Measurements from ENCODE around the gene HOXC10. TPM values are rescaled to one million over a fixed set of nuclear protein-coding genes. Genes with fewer than 3 reads are reported as not detected.

The HOXC10 gene
- total RNA-seq, 4 donors from 2014 or later = 7.6 to 20.9 (median 12.0) TPM

DNA sequence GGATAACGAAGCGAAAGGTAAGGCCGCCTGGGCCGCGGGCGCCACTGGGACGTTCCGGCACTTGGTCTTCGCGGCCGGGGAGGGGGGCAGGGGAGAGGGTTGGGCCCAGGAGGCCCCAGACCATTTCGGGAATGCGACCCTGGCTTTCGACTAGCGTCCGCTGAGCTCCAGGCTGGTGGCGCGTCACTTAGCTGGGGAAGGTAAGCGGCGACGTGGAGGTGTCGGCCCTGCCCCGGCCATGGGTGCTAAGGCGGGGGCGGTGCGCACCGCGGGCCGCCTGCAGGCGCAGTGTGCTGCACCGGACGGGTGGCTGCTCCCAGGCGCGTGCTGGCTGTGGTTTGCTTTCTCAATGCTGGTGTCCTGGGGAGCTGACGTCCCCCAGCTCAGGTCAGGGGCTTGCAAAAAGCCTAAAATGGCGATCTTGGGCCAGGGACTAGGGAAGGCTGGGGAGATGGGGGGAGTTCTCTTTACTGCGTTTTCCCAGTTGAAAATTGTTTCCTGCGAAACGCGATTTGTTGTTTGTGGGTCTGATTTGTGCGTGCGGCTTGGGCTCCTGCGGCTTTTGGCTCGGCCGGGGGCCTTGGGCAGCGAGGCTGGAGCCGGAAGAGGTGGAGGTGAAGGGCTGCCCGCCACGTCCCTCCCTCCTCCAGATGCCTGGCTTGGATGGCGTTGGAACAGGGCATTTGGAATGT lies 1.2 kb downstream of the HOXC10 start:
- TF ChIP-seq, protein P1, sequence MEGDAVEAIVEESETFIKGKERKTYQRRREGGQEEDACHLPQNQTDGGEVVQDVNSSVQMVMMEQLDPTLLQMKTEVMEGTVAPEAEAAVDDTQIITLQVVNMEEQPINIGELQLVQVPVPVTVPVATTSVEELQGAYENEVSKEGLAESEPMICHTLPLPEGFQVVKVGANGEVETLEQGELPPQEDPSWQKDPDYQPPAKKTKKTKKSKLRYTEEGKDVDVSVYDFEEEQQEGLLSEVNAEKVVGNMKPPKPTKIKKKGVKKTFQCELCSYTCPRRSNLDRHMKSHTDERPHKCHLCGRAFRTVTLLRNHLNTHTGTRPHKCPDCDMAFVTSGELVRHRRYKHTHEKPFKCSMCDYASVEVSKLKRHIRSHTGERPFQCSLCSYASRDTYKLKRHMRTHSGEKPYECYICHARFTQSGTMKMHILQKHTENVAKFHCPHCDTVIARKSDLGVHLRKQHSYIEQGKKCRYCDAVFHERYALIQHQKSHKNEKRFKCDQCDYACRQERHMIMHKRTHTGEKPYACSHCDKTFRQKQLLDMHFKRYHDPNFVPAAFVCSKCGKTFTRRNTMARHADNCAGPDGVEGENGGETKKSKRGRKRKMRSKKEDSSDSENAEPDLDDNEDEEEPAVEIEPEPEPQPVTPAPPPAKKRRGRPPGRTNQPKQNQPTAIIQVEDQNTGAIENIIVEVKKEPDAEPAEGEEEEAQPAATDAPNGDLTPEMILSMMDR (IDR thresholded peaks at IDR 0.05; ENCODE audit: low read depth) = no peak

DNA sequence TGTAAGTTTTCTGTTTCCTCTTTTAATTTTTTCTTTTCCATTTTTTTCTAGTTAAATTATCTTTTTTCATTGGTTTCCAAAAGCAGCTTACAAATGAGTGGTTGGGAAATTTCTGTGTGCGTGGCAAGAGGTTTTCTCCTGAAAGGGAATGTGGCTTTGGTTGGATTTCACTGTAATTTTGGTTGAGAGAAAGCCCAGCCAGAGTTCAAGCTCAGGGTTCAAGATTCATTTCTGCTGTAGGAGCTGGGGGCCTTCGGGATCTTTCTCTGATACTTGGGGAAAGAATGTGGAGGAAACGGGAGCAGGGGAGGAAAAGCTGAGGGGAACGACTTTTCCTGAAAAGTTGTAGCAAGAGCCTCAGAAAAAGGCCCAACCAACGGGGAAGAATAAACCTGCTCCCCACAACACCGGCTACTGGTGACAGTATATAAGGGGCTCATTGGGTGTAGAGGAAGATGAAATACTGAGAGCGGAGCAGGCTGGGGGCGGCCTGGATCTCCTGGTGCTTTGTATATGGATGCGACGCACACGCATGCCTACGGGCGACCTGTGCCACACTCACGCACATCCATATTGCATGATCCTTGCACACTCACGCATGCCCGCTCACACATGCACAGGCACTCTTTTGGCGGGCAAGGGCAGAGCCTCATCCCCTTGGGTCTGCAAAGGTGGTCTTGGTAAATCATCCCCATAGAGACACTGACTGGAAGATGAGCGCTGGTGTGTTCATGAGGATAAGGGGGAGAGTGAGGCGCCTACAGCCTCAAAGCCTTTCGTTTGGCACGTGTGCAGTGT lies 1.9 kb downstream of the HOXC10 start:
- TF ChIP-seq, protein P1 (IDR thresholded peaks at IDR 0.05; ENCODE audit: low read depth) = no peak

DNA sequence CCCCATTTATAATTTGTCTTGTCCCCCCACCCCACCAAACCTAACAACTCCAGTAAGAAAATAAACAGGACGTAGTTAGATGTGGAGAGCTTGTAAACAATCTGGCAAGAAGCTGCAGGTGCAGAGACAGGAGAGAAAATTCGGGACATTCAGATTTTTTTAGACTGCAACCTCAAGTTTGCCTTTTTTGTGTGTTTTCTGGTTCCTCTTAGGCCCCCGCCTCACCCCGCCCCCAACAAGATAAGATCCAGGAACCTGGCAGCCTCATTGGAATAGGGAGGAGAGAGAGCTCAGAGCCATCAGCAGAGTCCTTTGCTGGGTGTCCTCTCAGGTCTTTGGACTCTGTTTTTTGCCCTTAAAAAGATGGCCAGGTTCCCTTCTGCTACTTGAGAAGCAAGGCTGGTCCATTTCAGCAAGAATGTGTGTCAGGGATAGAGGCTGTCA lies 2.9 kb downstream of the HOXC10 start:
- TF ChIP-seq, protein P1 (IDR thresholded peaks at IDR 0.05; ENCODE audit: low read depth) = no peak

DNA sequence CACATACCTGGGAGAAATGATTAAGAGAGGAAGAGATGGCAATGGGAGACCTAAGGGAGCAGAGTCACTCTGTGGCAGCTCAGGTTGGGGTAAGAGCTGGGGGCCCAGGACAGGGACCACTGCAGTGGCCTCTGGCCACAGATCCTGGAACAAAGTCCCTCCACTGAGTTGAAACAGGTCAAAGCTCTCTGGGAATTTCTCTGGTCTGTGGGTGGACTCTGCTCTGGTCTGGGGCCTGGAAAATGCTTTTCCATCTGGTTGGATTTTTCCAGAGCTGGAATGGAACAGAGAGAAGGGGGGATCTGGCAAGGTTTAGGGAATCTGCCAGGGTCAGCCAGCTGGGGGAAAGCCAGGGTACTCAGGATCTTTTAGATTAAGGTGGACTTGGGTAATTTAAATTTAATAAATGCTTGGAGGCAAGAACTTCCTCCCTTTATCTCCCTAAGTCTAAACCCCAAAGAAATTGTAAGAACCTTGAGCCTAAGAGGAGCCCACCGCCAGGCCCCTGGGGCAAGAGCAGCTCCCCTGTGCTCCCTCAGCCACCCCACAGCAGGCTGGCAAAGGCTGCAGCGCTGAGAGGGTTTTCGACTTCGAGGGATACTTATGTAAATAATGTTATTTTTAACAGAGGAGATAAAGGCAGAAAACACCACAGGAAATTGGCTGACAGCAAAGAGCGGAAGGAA lies 3.7 kb downstream of the HOXC10 start:
- TF ChIP-seq, protein P1 (IDR thresholded peaks at IDR 0.05; ENCODE audit: low read depth) = no peak

DNA sequence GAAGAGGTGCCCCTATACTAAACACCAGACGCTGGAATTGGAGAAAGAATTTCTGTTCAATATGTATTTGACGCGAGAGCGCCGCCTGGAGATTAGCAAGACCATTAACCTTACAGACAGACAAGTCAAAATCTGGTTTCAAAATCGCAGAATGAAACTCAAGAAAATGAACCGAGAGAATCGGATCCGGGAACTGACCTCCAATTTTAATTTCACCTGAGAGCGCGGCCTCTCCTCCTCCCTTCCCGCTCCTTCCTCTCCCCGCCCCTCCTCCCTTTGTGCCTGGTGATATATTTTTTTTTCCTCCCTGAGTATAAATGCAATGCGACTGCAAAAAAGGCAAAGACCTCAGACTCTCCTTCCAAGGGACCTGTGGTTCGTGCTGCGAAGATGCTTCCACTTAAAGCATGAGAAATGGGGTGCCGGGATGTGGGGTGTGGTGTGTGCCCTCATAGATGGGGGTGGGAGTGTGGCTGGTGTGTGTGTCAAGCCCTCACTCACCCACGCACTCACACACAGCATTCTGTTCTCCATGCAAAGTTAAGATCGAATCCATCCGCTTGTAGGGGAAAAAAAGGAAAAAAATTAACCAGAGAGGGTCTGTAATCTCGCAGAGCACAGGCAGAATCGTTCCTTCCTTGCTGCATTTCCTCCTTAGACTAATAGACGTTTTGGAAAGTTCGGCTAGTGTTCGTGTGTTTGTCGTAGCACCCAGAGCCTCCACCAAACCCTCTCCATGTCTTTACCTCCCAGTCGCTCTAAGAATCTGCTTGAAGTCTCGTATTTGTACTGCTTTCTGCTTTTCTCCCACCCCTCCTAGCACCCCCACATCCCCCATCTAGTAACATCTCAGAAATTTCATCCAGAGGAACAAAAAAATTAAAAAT lies 4.5 kb downstream of the HOXC10 start:
- TF ChIP-seq, protein P1 (IDR thresholded peaks at IDR 0.05; ENCODE audit: low read depth) = no peak

DNA sequence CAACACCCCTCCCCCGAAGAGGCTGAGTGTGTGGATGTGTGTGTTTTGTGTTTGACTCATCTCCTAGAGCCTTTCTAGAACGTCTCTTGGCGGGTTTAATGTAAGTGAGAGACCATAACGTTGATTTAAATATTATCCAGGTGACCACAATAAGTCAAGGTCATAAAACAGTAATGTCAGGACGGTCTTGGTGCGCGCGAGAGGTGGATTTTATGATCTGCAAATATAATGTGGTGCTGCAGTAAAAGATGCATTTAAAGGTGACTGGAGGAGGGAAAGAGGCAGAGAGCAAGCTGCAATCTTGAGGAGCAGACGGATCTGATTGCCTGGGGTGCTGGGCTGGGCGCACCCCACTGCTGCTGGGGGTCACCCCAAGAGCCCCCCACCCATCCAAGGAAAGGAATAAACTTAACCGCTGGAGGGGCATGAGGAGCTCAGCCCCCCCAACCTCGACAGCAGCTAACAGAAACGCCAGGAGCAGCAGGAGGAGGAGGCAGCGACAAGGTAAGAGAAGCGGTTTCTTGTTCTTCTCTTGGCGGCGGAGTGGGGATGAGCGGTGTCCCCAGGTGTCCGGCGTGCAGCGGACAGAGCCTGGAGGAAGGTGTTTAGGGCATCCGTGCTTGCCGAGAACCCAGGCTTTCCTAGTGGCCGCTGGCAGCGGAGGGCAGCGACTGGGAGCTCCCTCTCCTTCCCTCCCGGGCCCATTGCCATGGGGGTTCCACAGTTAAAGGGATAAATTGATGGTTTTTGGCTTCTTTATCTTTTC lies 5.5 kb downstream of the HOXC10 start:
- TF ChIP-seq, protein P1 (IDR thresholded peaks at IDR 0.05; ENCODE audit: low read depth) = no peak

All from subcutaneous adipose tissue (tissue), 4 donors.